GM03348 (cell line): ENCODE data around the gene OR56A1.

Experiments
- DNase-seq: peaks from one replicate; pipeline ENCODE4 v3.0.0; 2012; ENCODE audit warnings: low spot score

OR56A1 gene

DNA sequence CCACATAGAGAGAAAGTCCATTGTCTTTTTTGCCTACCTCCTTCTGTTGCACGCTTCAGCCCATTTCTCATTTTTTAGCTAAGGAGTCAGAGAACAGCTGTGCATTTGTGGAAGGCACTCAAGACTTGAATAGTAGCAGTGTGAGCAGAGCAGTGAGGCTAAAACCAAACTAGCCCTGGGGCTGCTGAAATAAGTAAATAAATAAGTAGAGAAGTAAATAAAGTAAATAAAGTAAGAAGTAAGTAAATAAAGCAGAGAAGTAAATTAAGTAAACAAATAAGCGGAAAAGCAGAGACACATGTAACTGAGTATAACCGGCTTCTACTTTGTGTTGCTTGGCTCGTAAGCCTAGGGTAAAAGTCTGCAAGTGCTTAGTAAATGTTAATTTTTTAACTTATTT is 41.4 kb downstream of the OR56A1 start:
- no peak for DNase-seq

DNA sequence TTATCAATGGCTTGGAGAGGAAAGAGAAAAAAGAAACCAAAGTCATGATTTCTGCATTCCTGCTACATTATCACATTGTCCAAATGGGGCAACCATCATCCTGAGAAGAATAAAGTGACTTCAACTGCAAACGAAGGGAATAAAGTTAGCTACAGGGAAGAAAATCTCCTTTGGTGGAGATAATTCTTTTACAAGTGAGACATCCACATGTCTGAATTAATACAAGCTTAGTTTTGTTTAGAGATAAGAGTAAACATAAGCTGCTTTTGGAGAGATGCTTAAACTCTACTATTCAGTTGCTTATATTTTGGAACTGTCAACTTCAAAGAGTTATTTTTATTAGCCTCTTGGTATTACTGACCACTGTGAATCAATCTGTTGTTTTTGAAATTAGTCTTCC is 43.7 kb downstream of the OR56A1 start, which contains the start of gene OR52L1:
TSS of gene OR52L1 (minus strand) at position 101 of the 400 bp plus-strand sequence. CDS start at position 46, 55 bp downstream.
- DNase-seq, result no peak

GRCh38 chr11:5983443-5983842 is 47.1 kb downstream of the OR56A1 start:
- DNase-seq, result no peak

GRCh38 chr11:5973530-5973929 is 57.0 kb downstream of the OR56A1 start:
- DNase-seq, result no peak
